Endothelial cell of umbilical vein (primary cell): ENCODE data around the gene KIAA1614.

Experiments used
- EZH2 ChIP-seq: IDR thresholded peaks from 2 replicates; pipeline ENCODE4 v1.6.1; 2012; ENCODE audit warnings: borderline replicate concordance, low read depth, mild to moderate bottlenecking, moderate library complexity, low read length, inconsistent platforms; ENCODE audit not compliant: severe bottlenecking
- FOS ChIP-seq: IDR thresholded peaks from 2 replicates; pipeline ENCODE4 v1.6.1; 2011; ENCODE audit warnings: mild to moderate bottlenecking, low read length, moderate library complexity, borderline replicate concordance; ENCODE audit not compliant: insufficient read depth
- GATA2 ChIP-seq: IDR thresholded peaks from 2 replicates; pipeline ENCODE4 v1.7.0; 2011; ENCODE audit warnings: low read depth, mild to moderate bottlenecking, moderate library complexity, mixed read lengths, low read length; ENCODE audit not compliant: insufficient read length, insufficient read depth
- JUN ChIP-seq: IDR thresholded peaks from 2 replicates; pipeline ENCODE4 v1.6.1; 2011; ENCODE audit warnings: borderline replicate concordance, low read depth; ENCODE audit not compliant: insufficient read length, insufficient read depth
- MYC ChIP-seq: IDR thresholded peaks from one replicate; pipeline ENCODE4 v1.6.1; 2011; ENCODE audit warnings: mild to moderate bottlenecking, low read depth, low read length
- POLR2A ChIP-seq: IDR thresholded peaks from 2 replicates; pipeline ENCODE4 v1.6.1; 2012; ENCODE audit warnings: low read depth, mild to moderate bottlenecking, control low read depth, low read length
- POLR2AphosphoS5 ChIP-seq: IDR thresholded peaks from 2 replicates; pipeline ENCODE4 v1.6.1; 2012; ENCODE audit warnings: low read depth, mild to moderate bottlenecking, control low read depth, low read length, moderate library complexity; ENCODE audit not compliant: insufficient read depth
- TF ChIP-seq, protein P1 (sequence below), 2 donors: IDR thresholded peaks; 1 replicate in 1 of 2; 2 replicates in 1 of 2; pipeline ENCODE4 v1.5.1; 2011; ENCODE audit warnings: low read length in 2 of 2, mild to moderate bottlenecking in 2 of 2, moderate library complexity in 2 of 2, control low read depth in 1 of 2, inconsistent platforms in 1 of 2, low read depth in 1 of 2; ENCODE audit not compliant: insufficient read depth in 1 of 2; ENCODE audit errors: extremely low read depth in 1 of 2
- TF ChIP-seq, protein P2 (sequence below): IDR thresholded peaks from 2 replicates; pipeline ENCODE4 v1.6.1; 2011; ENCODE audit not compliant: insufficient read depth, insufficient read length

DNA sequence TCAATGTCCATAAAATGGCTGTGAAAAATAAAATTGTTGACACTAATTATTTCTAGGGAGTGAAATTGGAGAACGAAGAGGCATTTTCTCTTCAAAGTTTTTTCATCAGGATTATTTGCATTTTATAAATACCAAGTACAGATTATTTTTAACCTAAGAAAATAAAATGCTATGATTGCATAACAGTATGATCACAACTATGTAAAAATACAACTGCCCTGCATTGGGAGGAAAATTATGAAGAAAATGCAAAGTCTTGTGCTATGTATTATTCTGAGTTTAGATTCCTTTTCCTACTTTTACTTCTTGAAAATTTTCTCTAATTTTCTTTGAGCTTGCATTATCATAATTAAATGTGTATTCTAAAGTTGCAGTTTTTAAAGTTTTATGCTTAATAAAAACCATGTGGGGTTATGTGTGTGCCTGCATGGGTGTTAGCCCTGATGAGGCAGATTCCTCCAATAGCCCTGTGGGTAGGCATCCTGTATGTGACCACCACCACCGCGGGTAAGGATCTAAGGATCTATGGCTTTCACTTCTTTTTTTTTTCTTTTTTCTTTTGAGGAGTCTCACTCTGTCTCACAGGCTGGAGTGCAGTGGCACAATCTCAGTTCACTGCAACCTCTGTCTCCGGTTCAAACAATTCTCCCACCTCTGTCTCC lies 85.3 kb downstream of the KIAA1614 start:
- TF ChIP-seq, protein P1, sequence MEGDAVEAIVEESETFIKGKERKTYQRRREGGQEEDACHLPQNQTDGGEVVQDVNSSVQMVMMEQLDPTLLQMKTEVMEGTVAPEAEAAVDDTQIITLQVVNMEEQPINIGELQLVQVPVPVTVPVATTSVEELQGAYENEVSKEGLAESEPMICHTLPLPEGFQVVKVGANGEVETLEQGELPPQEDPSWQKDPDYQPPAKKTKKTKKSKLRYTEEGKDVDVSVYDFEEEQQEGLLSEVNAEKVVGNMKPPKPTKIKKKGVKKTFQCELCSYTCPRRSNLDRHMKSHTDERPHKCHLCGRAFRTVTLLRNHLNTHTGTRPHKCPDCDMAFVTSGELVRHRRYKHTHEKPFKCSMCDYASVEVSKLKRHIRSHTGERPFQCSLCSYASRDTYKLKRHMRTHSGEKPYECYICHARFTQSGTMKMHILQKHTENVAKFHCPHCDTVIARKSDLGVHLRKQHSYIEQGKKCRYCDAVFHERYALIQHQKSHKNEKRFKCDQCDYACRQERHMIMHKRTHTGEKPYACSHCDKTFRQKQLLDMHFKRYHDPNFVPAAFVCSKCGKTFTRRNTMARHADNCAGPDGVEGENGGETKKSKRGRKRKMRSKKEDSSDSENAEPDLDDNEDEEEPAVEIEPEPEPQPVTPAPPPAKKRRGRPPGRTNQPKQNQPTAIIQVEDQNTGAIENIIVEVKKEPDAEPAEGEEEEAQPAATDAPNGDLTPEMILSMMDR (IDR thresholded peaks at IDR 0.05; ENCODE audit: extremely low read depth in 1 of 2, insufficient read depth in 1 of 2, low read depth in 1 of 2, low read length in 2 of 2), result no peak
- TF ChIP-seq, protein P2, sequence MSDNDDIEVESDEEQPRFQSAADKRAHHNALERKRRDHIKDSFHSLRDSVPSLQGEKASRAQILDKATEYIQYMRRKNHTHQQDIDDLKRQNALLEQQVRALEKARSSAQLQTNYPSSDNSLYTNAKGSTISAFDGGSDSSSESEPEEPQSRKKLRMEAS, result no peak
- TF ChIP-seq EZH2, result no peak
- TF ChIP-seq POLR2AphosphoS5, result no peak
- TF ChIP-seq GATA2, result no peak
- no peak for TF ChIP-seq MYC
- TF ChIP-seq POLR2A, result no peak
- TF ChIP-seq FOS, result no peak
- TF ChIP-seq JUN, result no peak
